Measurements from ENCODE around the gene LMF1.

LMF1 gene

DNA sequence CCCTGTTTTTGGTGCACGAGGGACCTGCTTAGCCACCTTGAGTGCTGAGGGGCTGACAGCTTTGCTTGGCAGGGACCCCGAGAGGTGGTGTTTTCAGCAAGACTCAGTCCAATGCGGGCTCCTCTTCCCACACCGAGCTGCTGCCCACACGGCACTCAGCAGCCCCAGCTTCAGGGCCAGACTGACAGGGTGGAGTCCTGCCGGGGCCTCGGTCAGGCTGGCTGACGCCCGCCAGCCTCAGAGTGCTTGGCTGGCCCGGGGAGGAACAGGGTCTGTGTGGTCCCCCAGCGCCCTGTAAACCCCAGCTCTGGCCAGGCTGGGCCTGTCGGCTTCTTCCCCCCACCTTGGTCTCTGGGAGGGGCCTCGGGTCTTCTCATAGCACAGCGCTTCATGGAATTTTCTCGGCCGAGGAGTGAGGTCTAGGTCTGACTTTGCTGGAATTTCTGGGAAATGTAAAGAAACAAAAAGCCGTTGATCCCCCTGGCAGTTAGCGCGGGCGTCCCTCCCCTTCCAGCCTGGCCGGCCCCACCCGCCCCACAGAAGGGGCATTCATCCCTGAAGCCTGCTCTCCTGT, 13.4 kb upstream of the LMF1 start:
- no peak for DNase-seq

DNA sequence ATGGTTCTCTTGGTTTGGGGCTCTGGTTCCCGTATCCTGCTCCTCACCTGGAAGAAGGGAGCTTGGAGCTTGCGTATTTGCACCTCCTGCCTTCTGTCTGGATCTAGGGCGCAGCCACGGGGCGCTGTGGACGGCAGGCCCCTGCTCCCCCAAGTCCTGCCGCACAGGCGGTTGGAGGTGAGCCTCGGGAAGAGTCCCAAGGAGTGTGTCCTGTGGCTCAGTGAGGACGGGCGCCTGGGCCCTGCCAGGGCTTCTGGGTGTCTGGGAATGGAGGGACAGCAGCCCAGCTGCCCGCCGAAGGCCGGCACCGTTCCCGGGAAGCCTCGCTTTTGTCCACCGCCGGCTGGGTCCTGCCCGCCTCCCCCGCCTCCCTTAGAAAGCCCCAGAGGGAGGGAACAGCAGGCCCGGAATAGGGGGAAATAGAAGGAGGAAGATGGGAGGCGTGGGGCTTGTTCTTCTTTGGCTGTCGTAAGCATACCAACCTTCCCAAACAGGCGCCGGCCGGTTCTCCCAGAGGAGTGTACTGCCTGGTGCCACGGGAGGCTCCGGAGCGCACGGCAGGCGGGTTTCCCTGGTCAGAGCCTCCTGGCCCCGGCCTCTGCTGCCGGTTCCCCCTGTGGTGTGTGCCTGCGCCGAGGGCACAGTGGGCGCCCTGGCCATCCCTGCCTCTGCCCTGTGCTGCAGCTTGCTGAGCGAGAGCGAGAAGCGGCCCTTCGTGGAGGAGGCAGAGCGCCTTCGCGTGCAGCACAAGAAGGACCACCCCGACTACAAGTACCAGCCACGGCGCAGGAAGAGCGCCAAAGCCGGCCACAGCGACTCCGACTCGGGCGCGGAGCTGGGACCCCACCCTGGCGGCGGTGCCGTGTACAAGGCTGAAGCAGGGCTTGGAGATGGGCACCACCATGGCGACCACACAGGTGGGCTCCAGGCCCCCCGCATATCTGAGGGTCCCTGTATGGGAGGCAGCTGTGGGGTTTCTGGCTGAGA, 12.6 kb upstream of the LMF1 start:
- no peak for DNase-seq

DNA sequence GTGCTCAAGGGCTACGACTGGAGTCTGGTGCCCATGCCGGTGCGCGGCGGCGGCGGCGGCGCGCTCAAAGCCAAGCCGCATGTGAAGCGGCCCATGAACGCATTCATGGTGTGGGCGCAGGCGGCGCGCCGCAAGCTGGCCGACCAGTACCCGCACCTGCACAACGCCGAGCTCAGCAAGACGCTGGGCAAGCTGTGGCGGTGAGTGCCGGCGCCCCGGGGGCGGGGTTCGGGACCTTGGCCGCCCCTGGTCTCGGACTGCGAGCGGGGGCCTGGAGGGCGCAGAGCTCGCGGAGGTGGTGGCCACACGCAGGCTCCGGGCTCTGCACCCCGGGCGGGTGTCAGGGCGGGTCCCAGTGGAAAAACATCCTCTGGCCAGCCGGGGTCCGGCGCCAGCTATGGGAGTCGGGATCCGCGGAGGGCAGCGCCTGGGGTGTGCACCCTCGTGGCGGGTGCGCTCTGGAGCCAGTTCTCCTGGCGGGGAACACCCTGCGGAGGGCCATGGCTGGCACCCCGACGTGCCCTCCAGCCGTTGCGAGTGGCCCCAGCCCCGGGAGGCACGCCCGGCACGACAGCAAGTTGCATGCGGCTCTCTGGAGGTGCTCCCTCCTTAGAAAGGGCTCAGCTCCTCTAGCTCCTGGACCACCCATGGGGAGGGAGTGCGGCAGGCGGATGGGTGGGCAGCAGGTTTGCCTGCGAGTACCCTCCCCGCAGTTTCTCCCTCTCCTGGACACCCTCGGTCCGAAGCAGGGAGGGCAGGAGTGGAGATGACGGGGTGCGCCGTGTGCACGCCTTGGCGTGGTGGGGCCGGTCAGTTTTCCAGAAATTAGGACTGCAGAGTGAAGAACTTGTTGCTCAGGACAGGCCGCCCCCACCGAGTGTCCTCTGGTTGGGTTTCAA, 11.6 kb upstream of the LMF1 start:
- DNase-seq: no peak

GRCh38 chr16:981695-982144, 10.9 kb upstream of the LMF1 start, which contains the start of gene SOX8:
SOX8 (plus strand) TSS chr16:981770; CDS start chr16:981923, 153 bp downstream.
- no peak for DNase-seq

DNA sequence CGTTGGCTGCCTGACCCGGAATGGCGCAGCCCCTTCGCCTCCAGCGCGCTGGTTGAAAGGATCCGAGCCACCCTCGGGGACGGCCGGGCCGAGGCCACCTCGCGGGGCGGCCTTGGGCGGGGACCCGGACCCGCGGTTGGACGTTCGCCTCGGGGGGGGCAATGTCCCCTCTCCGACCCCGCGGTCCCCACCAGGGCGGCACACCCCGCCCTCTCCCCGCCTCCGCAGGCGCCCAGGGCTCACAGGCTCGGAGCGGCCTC, 9.7 kb upstream of the LMF1 start:
- DNase-seq: no peak

GRCh38 chr16:979859-980594, 9.2 kb upstream of the LMF1 start:
- DNase-seq: no peak

- no peak for DNase-seq
These were observed 8.4 kb upstream of the LMF1 start for GRCh38 chr16:979147-979546.

GRCh38 chr16:978403-978802, 7.6 kb upstream of the LMF1 start:
- DNase-seq: no peak

DNA sequence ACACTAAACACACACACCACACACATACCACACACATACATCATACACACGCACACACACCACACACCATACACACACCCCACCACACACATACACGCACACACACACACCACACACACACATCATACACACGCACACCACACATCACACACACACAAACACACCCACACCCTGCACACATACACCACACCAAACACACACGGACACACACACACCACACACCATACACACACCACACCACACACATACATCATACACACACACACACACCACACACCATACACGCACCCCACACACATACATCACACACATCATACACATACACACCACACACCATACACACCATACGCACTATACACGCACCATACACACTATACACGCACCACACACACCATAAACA, 7.1 kb upstream of the LMF1 start:
- no peak for DNase-seq

DNA sequence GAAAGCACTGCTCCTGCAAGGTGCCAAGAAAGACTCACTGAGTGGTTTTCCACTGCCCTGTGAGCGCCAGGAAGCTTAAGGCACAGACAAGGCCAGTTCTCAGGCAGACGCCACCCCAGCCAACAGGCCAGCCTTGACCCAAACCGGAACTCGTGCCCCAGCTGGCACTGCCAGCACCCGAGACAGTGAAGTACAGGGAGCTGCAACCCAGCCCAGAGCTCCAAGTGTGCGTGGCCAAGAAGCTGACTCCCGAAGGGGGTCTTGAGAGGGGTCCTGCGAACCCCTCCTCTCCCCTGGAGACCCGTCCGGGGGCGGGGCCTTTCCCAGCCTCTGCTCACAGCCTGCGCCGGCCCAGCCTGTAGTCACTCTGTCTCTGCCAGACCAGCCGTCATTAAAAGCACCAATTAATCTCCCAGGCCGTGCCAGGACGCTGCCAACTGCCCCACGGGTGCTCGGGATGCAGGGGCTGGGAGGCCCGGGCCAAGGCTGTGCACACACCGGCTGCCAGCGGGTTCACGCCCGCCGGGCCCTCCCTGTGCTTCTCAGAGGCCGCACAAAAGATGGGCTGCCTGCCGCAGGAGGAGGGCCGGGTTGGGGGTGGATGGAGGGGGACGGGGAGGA, 6.4 kb upstream of the LMF1 start:
- no peak for DNase-seq

- no peak for DNase-seq
These were observed 5.7 kb upstream of the LMF1 start for GRCh38 chr16:976389-976931.

DNA sequence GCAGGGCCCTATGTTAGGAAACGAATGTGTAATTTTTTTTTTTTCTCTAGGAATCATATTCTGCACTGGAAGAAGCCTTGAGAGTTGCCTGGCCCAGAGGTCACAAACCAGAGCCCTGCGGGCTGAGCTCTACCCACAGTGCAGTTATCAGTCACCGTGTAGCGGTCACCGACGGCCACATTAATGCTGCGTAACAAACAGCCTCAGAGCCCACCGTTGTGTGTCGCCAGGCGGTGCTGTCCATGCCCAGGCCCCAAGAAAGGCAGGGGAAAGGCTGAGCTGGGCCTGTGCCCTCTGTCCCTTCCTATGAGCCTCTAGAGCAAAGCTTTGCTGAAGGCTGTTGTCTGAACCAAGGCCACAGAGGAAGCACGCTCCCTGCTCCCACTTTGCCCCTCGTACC, 4.5 kb upstream of the LMF1 start:
- no peak for DNase-seq

DNA sequence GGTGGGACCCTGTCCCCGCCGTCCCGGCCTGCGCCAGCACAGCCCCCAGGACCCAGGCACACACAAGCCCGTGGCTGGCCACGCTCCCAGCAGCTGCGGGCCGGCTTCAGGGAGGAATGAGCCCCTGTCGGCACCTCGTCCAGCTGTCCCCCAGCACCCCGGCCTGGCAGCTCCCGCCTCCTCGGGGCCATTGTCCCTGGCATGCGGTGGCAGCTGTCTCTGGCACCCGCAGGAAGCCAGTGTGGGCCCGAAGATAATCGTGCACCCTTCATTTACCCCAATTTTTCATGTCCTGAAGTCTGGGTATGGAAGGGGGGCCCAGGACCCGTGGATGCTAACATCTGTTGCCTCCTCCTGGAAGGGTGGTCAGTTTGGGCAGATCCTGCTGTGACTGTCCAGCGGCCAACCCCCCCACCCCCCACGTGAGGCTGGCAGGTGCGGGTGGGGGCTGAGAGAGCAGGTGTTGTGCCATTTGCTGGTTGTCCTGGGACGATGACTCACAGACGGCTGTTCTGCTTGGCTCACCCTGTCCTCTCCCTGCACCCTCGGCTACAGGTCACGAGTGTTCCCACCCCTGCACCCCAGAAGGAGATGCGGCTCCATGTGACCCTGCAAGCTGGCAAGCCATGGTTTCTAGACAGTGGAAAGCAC, 4.0 kb upstream of the LMF1 start:
- no peak for DNase-seq

DNA sequence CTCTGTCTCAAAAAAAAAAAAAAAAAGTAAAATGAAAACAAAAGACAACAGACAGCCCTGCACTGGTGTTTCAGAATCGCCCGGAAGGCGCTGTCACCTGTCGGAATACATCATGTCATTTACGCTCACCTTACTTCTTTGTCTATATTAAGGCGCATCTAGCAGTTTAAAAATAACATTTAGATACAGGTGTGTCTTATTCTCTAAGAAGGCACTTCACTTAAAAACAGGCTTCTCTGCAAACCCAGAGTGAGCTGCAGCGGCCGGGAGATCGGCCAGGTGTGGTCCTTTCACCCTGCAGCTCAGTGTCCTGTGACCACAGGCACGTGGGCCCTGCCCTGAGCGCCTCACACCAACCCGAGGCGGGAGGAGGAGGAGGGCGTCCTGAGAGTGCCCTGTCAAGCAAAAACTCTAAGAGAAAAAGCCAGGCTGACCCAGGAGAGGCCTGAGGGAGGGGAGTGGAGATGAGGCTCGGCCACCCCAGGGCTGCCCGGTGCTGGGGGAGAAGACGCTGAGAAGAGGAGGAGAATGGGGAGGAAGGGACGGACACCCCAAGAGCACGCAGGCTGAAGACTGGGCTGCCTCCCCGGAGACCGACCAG, 3.3 kb upstream of the LMF1 start:
- no peak for DNase-seq

GRCh38 chr16:973366-973765, 2.6 kb upstream of the LMF1 start:
- no peak for DNase-seq

GRCh38 chr16:972316-973002, 1.7 kb upstream of the LMF1 start:
- no peak for DNase-seq

- no peak for DNase-seq
These were observed 1.2 kb upstream of the LMF1 start for GRCh38 chr16:971981-972315.

DNA sequence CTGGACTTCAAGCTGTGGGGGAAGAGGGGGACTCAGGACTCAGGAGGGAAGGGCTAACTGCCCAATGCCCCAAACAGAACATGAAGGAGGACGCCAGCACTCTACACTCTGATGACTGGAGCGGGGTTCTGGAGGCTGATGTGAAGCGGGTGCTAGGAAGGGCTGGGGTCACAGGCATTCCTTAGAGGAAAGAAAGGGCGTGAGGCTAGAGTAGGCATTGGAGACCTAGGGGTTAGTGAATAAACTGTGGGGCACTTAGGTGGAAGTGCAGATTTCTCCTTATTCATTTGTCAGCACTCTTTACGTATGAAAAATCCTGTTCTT, 760 bp upstream of the LMF1 start:
- no peak for DNase-seq

- no peak for DNase-seq
These were observed 408 bp downstream of the LMF1 start for GRCh38 chr16:970386-970765.

- no peak for DNase-seq
These were observed 1.0 kb downstream of the LMF1 start for GRCh38 chr16:969508-970385.
